ENCODE results near the gene CHGA. TPM values are rescaled to one million over a fixed set of nuclear protein-coding genes. Genes with fewer than 3 reads are reported as not detected.

CHGA gene
- total and polyA plus RNA-seq, 2 donors (not counting 1 experiment from before 2014, with no cell fraction given) = not detected

- Mint-ChIP-seq H3K27me3 (no peaks in the 10 kb centered on the region), H3K9me3 (ENCODE audit: insufficient read depth) (no peaks in the 10 kb centered on the region), H3K27ac (no peak overlapping the region), H3K4me3 (no peak overlapping the region), H3K4me1 (no peaks in the 10 kb centered on the region)
- ChIA-PET POLR2A (no interaction called here), CTCF (no interaction called here)
- Histone ChIP-seq H3K27ac (ENCODE audit: low read length in 2 of 2) (no peak overlapping the region), H4K20me1 (ENCODE audit: control insufficient read depth, insufficient read depth, low read length, poor library complexity, severe bottlenecking) (no peaks in the 10 kb centered on the region), H2AFZ (ENCODE audit: insufficient read depth, low read depth, low read length, poor library complexity, severe bottlenecking) (no peak overlapping the region), H3K36me3 (replicated peaks in 1 of 2; ENCODE audit: control extremely low read depth in 1 of 2, control insufficient read depth in 1 of 2, extremely low read depth in 1 of 2, insufficient read depth in 2 of 2, low read length in 1 of 2) (peaks cover 0 to 48% of the 10 kb centered on the region in 2 experiments), H3K27me3 (replicated peaks in 1 of 4; ENCODE audit: control extremely low read depth in 1 of 4, control insufficient read depth in 3 of 4, insufficient read depth in 4 of 4, low read length in 3 of 4) (no peaks in the 10 kb centered on the region), H3K4me2 (replicated peaks; ENCODE audit: low read depth, low read length, poor library complexity, severe bottlenecking) (no peak overlapping the region), H3K4me1 (ENCODE audit: control insufficient read depth in 2 of 2, insufficient read depth in 2 of 2, low read length in 2 of 2) (no peaks in the 10 kb centered on the region), H3K79me2 (ENCODE audit: control insufficient read depth, insufficient read depth, low read length) (no peaks in the 10 kb centered on the region), H3K9ac (ENCODE audit: low read length) (no peak overlapping the region), H3K4me3 (ENCODE audit: control extremely low read depth in 1 of 5, extremely low read depth in 1 of 5, insufficient read depth in 1 of 5, low read depth in 2 of 5, low read length in 4 of 5) (no peak overlapping the region), H3K9me3 (ENCODE audit: control extremely low read depth in 1 of 3, control insufficient read depth in 2 of 3, insufficient read depth in 1 of 3, low read length in 2 of 3) (no peaks in the 10 kb centered on the region)
- WGBS (ENCODE audit: insufficient coverage) = 95% methylated on average over 17 of the region's 17 CpGs
- ATAC-seq (ENCODE audit: low read depth) (no peak), DNase-seq (no peak)
- no peak for TF ChIP-seq CTCF (IDR thresholded peaks at IDR 0.05)
- TF ChIP-seq EZH2 (IDR thresholded peaks at IDR 0.05; ENCODE audit: borderline replicate concordance, insufficient read depth, low read depth, low read length, poor library complexity, severe bottlenecking) = no peak
- intact Hi-C loops (cut with micrococcal nuclease) = no loop called here
These were observed 21.1 kb downstream of the CHGA start for GRCh38 chr14:92943855-92944570.

DNA sequence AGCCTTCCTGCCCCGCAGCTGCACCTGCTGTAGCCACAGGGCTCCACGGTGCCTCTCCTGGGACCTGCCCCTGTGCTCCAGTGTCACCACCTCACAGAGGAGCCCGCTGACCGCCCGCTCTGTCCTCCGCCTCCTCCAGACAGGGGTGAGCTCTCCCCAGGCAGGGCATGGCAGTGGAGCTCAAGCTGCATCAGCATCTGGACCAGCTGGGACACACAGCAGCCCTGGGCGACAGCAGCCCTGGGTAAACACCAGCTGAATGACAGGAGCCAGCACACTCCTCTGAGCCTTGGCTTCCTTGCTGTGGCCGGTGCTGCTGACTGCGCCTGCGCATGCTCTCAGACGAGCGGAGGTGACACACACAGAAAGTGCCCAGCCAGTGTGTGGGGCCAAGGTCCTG is 22.0 kb downstream of the CHGA start:
- H3K4me2 ChIP-seq (replicated peaks; ENCODE audit: low read depth, low read length, poor library complexity, severe bottlenecking) = no peak overlapping the region
- Mint-ChIP-seq H3K27me3 (no peaks in the 10 kb centered on the region), H3K27ac (no peak overlapping the region), H3K9me3 (ENCODE audit: insufficient read depth) (no peaks in the 10 kb centered on the region), H3K4me1 (no peaks in the 10 kb centered on the region), H3K4me3 (no peak overlapping the region)
- peaks cover 0 to 48% of the 10 kb centered on the region in 2 experiments for H3K36me3 ChIP-seq (replicated peaks in 1 of 2; ENCODE audit: control extremely low read depth in 1 of 2, control insufficient read depth in 1 of 2, extremely low read depth in 1 of 2, insufficient read depth in 2 of 2, low read length in 1 of 2)
- CTCF ChIA-PET = no interaction called here
- ATAC-seq (ENCODE audit: low read depth) = no peak
- H3K79me2 ChIP-seq (ENCODE audit: control insufficient read depth, insufficient read depth, low read length) = no peaks in the 10 kb centered on the region
- POLR2A ChIA-PET = no interaction called here
- no peaks in the 10 kb centered on the region for H3K4me1 ChIP-seq (ENCODE audit: control insufficient read depth in 2 of 2, insufficient read depth in 2 of 2, low read length in 2 of 2)
- H3K4me3 ChIP-seq (ENCODE audit: control extremely low read depth in 1 of 5, extremely low read depth in 1 of 5, insufficient read depth in 1 of 5, low read depth in 2 of 5, low read length in 4 of 5) = no peak overlapping the region
- TF ChIP-seq EZH2 (IDR thresholded peaks at IDR 0.05; ENCODE audit: borderline replicate concordance, insufficient read depth, low read depth, low read length, poor library complexity, severe bottlenecking) (no peak), CTCF (IDR thresholded peaks at IDR 0.05) (no peak)
- H2AFZ ChIP-seq (ENCODE audit: insufficient read depth, low read depth, low read length, poor library complexity, severe bottlenecking) = no peak overlapping the region
- intact Hi-C loops (cut with micrococcal nuclease) = no loop called here
- H3K9me3 ChIP-seq (ENCODE audit: control extremely low read depth in 1 of 3, control insufficient read depth in 2 of 3, insufficient read depth in 1 of 3, low read length in 2 of 3) = no peaks in the 10 kb centered on the region
- WGBS (ENCODE audit: insufficient coverage) = 98% methylated on average over 12 of the region's 12 CpGs
- H3K9ac ChIP-seq (ENCODE audit: low read length) = no peak overlapping the region
- H4K20me1 ChIP-seq (ENCODE audit: control insufficient read depth, insufficient read depth, low read length, poor library complexity, severe bottlenecking) = no peaks in the 10 kb centered on the region
- no peak overlapping the region for H3K27ac ChIP-seq (ENCODE audit: low read length in 2 of 2)
- no peaks in the 10 kb centered on the region for H3K27me3 ChIP-seq (replicated peaks in 1 of 4; ENCODE audit: control extremely low read depth in 1 of 4, control insufficient read depth in 3 of 4, insufficient read depth in 4 of 4, low read length in 3 of 4)
- DNase-seq = no peak

Measured in B cell (primary cell).